Measurements from ENCODE around the gene GOLGA3. TPM values are rescaled to one million over a fixed set of nuclear protein-coding genes. Genes with fewer than 3 reads are reported as not detected.

The GOLGA3 gene
- total and polyA plus RNA-seq, 10 of the 15 experiments (the other 5 are each of a cell fraction or from before 2014, with no cell fraction given): 2.0 to 42.7 (median 15.2) TPM

DNA sequence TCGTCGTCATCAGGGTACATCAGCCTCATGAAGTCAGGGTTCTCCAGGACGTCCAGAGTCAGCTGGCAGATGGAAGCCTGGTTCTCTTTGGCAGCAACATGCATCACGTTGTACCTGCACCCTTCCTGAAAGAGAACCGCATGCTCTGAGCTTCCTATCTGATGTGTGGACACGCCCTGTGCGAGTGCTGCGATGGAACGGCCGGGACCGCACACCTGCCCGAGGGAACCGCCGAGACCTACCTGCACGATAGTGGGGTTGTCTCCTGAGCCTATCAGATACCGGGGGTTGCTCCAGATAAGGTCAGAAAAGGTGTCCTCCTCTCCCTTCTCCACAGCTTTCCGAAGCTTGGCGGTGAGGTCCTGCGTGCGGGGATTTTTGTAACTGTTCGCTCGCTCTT, 80.8 kb downstream of the GOLGA3 start:
- H3K4me2 ChIP-seq (ENCODE audit: control insufficient read depth, insufficient read depth): no peak overlapping the region
- ChIA-PET RAD21 (ENCODE audit: unreplicated experiment) (no interaction called here), CTCF (no interaction called here), POLR2A (no interaction called here), SMC1A (ENCODE audit: uncharacterized antibody, unreplicated experiment) (no interaction called here)
- H3K27me3 ChIP-seq (replicated peaks in 1 of 2; ENCODE audit: control insufficient read depth in 2 of 2, insufficient read depth in 2 of 2, low read length in 1 of 2): no peaks in the 10 kb centered on the region
- no peak overlapping the region for H3K9ac ChIP-seq (ENCODE audit: control insufficient read depth, insufficient read depth, low read length)
- peaks cover 1% of the 10 kb centered on the region for H3K79me2 ChIP-seq (ENCODE audit: control insufficient read depth, insufficient read depth, low read length)
- no peaks in the 10 kb centered on the region for H3K9me3 ChIP-seq (replicated peaks; ENCODE audit: control insufficient read depth, insufficient read depth, low read length)
- in situ Hi-C loops (cut with MboI) (no loop called here), intact Hi-C loops (cut with micrococcal nuclease; ENCODE audit: unreplicated experiment) (no loop called here)
- H3K36me3 ChIP-seq (ENCODE audit: control insufficient read depth in 2 of 2, insufficient read depth in 2 of 2, low read length in 1 of 2): peaks cover 35 to 54% of the 10 kb centered on the region in 2 experiments
- no peak for FAIRE-seq
- ATAC-seq: no peak
- 92% methylated on average over 22 of the region's 22 CpGs for WGBS (ENCODE audit: insufficient coverage, insufficient replicate concordance, low lambda C conversion rate, missing lambda C conversion rate)
- H3K4me1 ChIP-seq (ENCODE audit: control insufficient read depth, insufficient read depth, low read length): no peaks in the 10 kb centered on the region
- no peak overlapping the region for H3K27ac ChIP-seq (ENCODE audit: control insufficient read depth, insufficient read depth)
- H2AFZ ChIP-seq (ENCODE audit: control insufficient read depth, low read depth, low read length): no peak overlapping the region
- no TSS peak for BruUV-seq (replicated peaks)
- no peak overlapping the region for H3K4me3 ChIP-seq
- no peak for DNase-seq (ENCODE audit: low read depth, low spot score)
- TF ChIP-seq SMAD1 (IDR thresholded peaks at IDR 0.05; ENCODE audit: low read depth, partially characterized antibody): no peak
- TF ChIP-seq HCFC1 (IDR thresholded peaks at IDR 0.05; ENCODE audit: low read length): no peak
- no peak for TF ChIP-seq NR2C1 (IDR thresholded peaks at IDR 0.05)
- TF ChIP-seq POLR2AphosphoS2 (IDR thresholded peaks at IDR 0.05; ENCODE audit: low read depth, low read length): no peak
- no peak for TF ChIP-seq NRF1 (conservative IDR thresholded peaks at IDR 0.05; ENCODE audit: low read depth, low read length)
- TF ChIP-seq, protein P1, sequence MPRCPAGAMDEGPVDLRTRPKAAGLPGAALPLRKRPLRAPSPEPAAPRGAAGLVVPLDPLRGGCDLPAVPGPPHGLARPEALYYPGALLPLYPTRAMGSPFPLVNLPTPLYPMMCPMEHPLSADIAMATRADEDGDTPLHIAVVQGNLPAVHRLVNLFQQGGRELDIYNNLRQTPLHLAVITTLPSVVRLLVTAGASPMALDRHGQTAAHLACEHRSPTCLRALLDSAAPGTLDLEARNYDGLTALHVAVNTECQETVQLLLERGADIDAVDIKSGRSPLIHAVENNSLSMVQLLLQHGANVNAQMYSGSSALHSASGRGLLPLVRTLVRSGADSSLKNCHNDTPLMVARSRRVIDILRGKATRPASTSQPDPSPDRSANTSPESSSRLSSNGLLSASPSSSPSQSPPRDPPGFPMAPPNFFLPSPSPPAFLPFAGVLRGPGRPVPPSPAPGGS (IDR thresholded peaks at IDR 0.05; ENCODE audit: borderline replicate concordance, insufficient read depth, low read depth, low read length, poor library complexity, severe bottlenecking): no peak
- TF ChIP-seq RAD21 (IDR thresholded peaks at IDR 0.05; ENCODE audit: insufficient read depth, low read depth, low read length): no peak
- 0 out of 2 replicates have a peak, but pooled peaks cover 4% of the 10 kb centered on the region for H4K20me1 ChIP-seq (ENCODE audit: control insufficient read depth, insufficient read depth)

Measured in GM12878 (cell line).